ENCODE measurements around the gene CLEC2A.
"Not testable (repeated sequence)": the region's sequence is repeated elsewhere in the genome, so short reads cannot be mapped to it uniquely, and the experiment has no call there.

CLEC2A gene

GRCh38 chr12:9932270-9932669, at the start of gene CLEC2A:
Gene CLEC2A (minus strand): TSS chr12:9932370. CDS start chr12:9932329, 41 bp downstream.
- DNase-seq (ENCODE audit: low read depth): no peak

- no peak for DNase-seq (ENCODE audit: low read depth)
Observed at GRCh38 chr12:9980126-9980525, 48.0 kb upstream of the CLEC2A start.

- DNase-seq (ENCODE audit: low read depth): no peak
Observed at GRCh38 chr12:9977916-9978315, 45.7 kb upstream of the CLEC2A start.

GRCh38 chr12:9976626-9977025, 44.5 kb upstream of the CLEC2A start:
- not testable (repeated sequence) for DNase-seq (ENCODE audit: low read depth)

- no peak for DNase-seq (ENCODE audit: low read depth)
Observed at GRCh38 chr12:9975614-9976013, 43.4 kb upstream of the CLEC2A start.

- DNase-seq (ENCODE audit: low read depth): not testable (repeated sequence)
Observed at GRCh38 chr12:9974731-9975130, 42.6 kb upstream of the CLEC2A start.

- no peak for DNase-seq (ENCODE audit: low read depth)
Observed at GRCh38 chr12:9973949-9974348, 41.8 kb upstream of the CLEC2A start.

GRCh38 chr12:9971181-9971580, 39.0 kb upstream of the CLEC2A start, which contains the start of gene CLEC12A:
Gene CLEC12A (plus strand): TSS chr12:9971409. CDS start chr12:9971597, 188 bp downstream.
- DNase-seq (ENCODE audit: low read depth): no peak

GRCh38 chr12:9969673-9970072, 37.5 kb upstream of the CLEC2A start:
- DNase-seq (ENCODE audit: low read depth): no peak

- no peak for DNase-seq (ENCODE audit: low read depth)
Observed at GRCh38 chr12:9961901-9962300, 29.7 kb upstream of the CLEC2A start.

GRCh38 chr12:9961106-9961505, 28.9 kb upstream of the CLEC2A start:
- DNase-seq (ENCODE audit: low read depth): no peak

GRCh38 chr12:9960590-9960989, 28.4 kb upstream of the CLEC2A start:
- DNase-seq (ENCODE audit: low read depth): no peak

GRCh38 chr12:9957834-9958233, 25.7 kb upstream of the CLEC2A start:
- no peak for DNase-seq (ENCODE audit: low read depth)

- not testable (repeated sequence) for DNase-seq (ENCODE audit: low read depth)
Observed at GRCh38 chr12:9952954-9953729, 21.0 kb upstream of the CLEC2A start.

GRCh38 chr12:9951026-9951675, 19.0 kb upstream of the CLEC2A start:
- DNase-seq (ENCODE audit: low read depth): peak; percentile 2

- no peak for DNase-seq (ENCODE audit: low read depth)
Observed at GRCh38 chr12:9948606-9949296, 16.6 kb upstream of the CLEC2A start.

GRCh38 chr12:9947674-9948073, 15.5 kb upstream of the CLEC2A start:
- no peak for DNase-seq (ENCODE audit: low read depth)

GRCh38 chr12:9944391-9944790, 12.2 kb upstream of the CLEC2A start:
- no peak for DNase-seq (ENCODE audit: low read depth)

GRCh38 chr12:9943240-9943639, 11.1 kb upstream of the CLEC2A start:
- DNase-seq (ENCODE audit: low read depth): no peak

- no peak for DNase-seq (ENCODE audit: low read depth)
Observed at GRCh38 chr12:9941838-9942237, 9.7 kb upstream of the CLEC2A start.

GRCh38 chr12:9940375-9940774, 8.2 kb upstream of the CLEC2A start:
- DNase-seq (ENCODE audit: low read depth): no peak

GRCh38 chr12:9936591-9936990, 4.4 kb upstream of the CLEC2A start:
- no peak for DNase-seq (ENCODE audit: low read depth)

GRCh38 chr12:9935026-9935425, 2.9 kb upstream of the CLEC2A start:
- no peak for DNase-seq (ENCODE audit: low read depth)

Measured in activated T-cell treated with anti-CD3 and anti-CD28 coated beads for 1 hour (primary cell).